Inflammatory macrophage treated with lipopolysaccharide for 1 hour (primary cell): ENCODE results near the gene RPL27A.
"Not testable (repeated sequence)": the region's sequence is repeated elsewhere in the genome, so short reads cannot be mapped to it uniquely, and the experiment has no call there.

ENCODE experiments used
- DNase-seq, 2 donors: peaks; one replicate each; pipeline ENCODE4 v3.0.0-alpha.2; 2020 to 2022

The RPL27A gene

GRCh38 chr11:8682303-8683114 is at the start of gene RPL27A, which contains the start of gene TRIM66:
TSS of gene RPL27A (plus strand) at chr11:8682792. CDS start at chr11:8682814, 22 bp downstream.
TSS of gene TRIM66 (minus strand) at chr11:8682665. CDS start at chr11:8672274, 10,391 bp downstream.
- DNase-seq = peak; percentile 97 to 99

- DNase-seq = no peak
Observed at GRCh38 chr11:8634498-8634897, 48.1 kb upstream of the RPL27A start.

- no peak for DNase-seq
Observed at GRCh38 chr11:8636127-8636526, 46.5 kb upstream of the RPL27A start.

- no peak for DNase-seq
Observed at GRCh38 chr11:8638300-8638699, 44.3 kb upstream of the RPL27A start.

GRCh38 chr11:8639655-8640054 is 42.9 kb upstream of the RPL27A start:
- DNase-seq = no peak

- no peak for DNase-seq
Observed at GRCh38 chr11:8640267-8640906, 42.2 kb upstream of the RPL27A start.

GRCh38 chr11:8641332-8641731 is 41.3 kb upstream of the RPL27A start:
- DNase-seq = no peak

- DNase-seq = no peak
Observed at GRCh38 chr11:8642196-8642841, 40.3 kb upstream of the RPL27A start.

GRCh38 chr11:8646873-8647272 is 35.7 kb upstream of the RPL27A start:
- no peak for DNase-seq

- DNase-seq = no peak
Observed at GRCh38 chr11:8649361-8649760, 33.2 kb upstream of the RPL27A start.

- no peak for DNase-seq
Observed at GRCh38 chr11:8650401-8650990, 32.1 kb upstream of the RPL27A start.

GRCh38 chr11:8652140-8652539 is 30.5 kb upstream of the RPL27A start:
- no peak for DNase-seq

- DNase-seq = no peak
Observed at GRCh38 chr11:8654503-8654902, 28.1 kb upstream of the RPL27A start.

GRCh38 chr11:8656291-8656690 is 26.3 kb upstream of the RPL27A start:
- no peak for DNase-seq

GRCh38 chr11:8658321-8659057 is 24.1 kb upstream of the RPL27A start:
- DNase-seq = no peak

GRCh38 chr11:8661001-8661795 is 21.4 kb upstream of the RPL27A start:
- no peak for DNase-seq

GRCh38 chr11:8665222-8665621 is 17.4 kb upstream of the RPL27A start:
- no peak for DNase-seq

GRCh38 chr11:8670081-8670480 is 12.5 kb upstream of the RPL27A start:
- DNase-seq = not testable (repeated sequence)

- no peak for DNase-seq
Observed at GRCh38 chr11:8671193-8671612, 11.4 kb upstream of the RPL27A start.

- no peak for DNase-seq
Observed at GRCh38 chr11:8671651-8672062, 10.9 kb upstream of the RPL27A start.

- no peak for DNase-seq
Observed at GRCh38 chr11:8672346-8672745, 10.2 kb upstream of the RPL27A start.

GRCh38 chr11:8674859-8675258 is 7.7 kb upstream of the RPL27A start:
- DNase-seq = no peak
